Neural cell (in vitro differentiated cells): ENCODE measurements around the gene DGKZ. TPM values are rescaled to one million over a fixed set of nuclear protein-coding genes. Genes with fewer than 3 reads are reported as not detected.
A peak's percentile ranks its signal among the peaks of the same experiment; 100 is the strongest.

Experiments used
- H2AFZ ChIP-seq: fragments of 200-600, 300-800 bp; sonication (generic), shearing (Covaris generic); 2 replicates; pipeline ENCODE4 v1.6.0; 2014; ENCODE audit warnings: low read depth, mild to moderate bottlenecking, antibody characterized with exemption, low read length, moderate library complexity
- H3F3A ChIP-seq: fragments of 200-600 bp; shearing (Covaris generic); 2 replicates; pipeline ENCODE4 v1.6.1; 2016; ENCODE audit warnings: mild to moderate bottlenecking, moderate library complexity, mixed read lengths, antibody characterized with exemption, low read length; ENCODE audit not compliant: insufficient read depth, poor library complexity, severe bottlenecking
- H3K27ac ChIP-seq: fragments of 200-600, 300-800 bp; sonication (generic), shearing (Covaris generic); 2 replicates; pipeline ENCODE4 v1.5.1; 2014; ENCODE audit warnings: mild to moderate bottlenecking, low read length, moderate library complexity
- H3K27me3 ChIP-seq: fragments of 300-800, 200-600 bp; sonication (generic), shearing (Covaris generic); 2 replicates; pipeline ENCODE4 v1.6.0; 2014; ENCODE audit warnings: mild to moderate bottlenecking, low read depth, low read length, moderate library complexity; ENCODE audit not compliant: insufficient read depth
- H3K36me3 ChIP-seq: fragments of 300-800, 200-600 bp; sonication (generic), shearing (Covaris generic); 2 replicates; pipeline ENCODE4 v1.5.1; 2014; ENCODE audit warnings: mild to moderate bottlenecking, antibody characterized with exemption, low read length, moderate library complexity; ENCODE audit not compliant: insufficient read depth
- H3K4me2 ChIP-seq: fragments of 300-800, 200-600 bp; sonication (generic), shearing (Covaris generic); 2 replicates; pipeline ENCODE4 v1.6.0; 2014; ENCODE audit warnings: mild to moderate bottlenecking, low read length
- H3K4me3 ChIP-seq: fragments of 300-800, 200-600 bp; sonication (generic), shearing (Covaris generic); 2 replicates; pipeline ENCODE4 v1.5.1; 2014; ENCODE audit warnings: mild to moderate bottlenecking, low read length, moderate library complexity
- H3K79me2 ChIP-seq: fragments of 200-600 bp; shearing (Covaris generic); replicated peaks from 2 replicates; pipeline ENCODE4 v1.6.0; 2014; ENCODE audit warnings: mild to moderate bottlenecking, low read length, moderate library complexity; ENCODE audit not compliant: insufficient read depth
- H3K9ac ChIP-seq: fragments of 300-800, 200-600 bp; sonication (generic), shearing (Covaris generic); 2 replicates; pipeline ENCODE4 v1.6.1; 2016; ENCODE audit warnings: mild to moderate bottlenecking, low read length, mixed read lengths
- H3K9me2 ChIP-seq: fragments of 200-600 bp; shearing (Covaris generic); 2 replicates; pipeline ENCODE4 v1.6.1; 2016; ENCODE audit warnings: mild to moderate bottlenecking, low read length, mixed read lengths; ENCODE audit not compliant: insufficient read depth
- H3K9me3 ChIP-seq: fragments of 200-600, 300-800 bp; sonication (generic), shearing (Covaris generic); 2 replicates; pipeline ENCODE4 v1.6.1; 2016; ENCODE audit warnings: mild to moderate bottlenecking, mixed run types, low read length, moderate library complexity, mixed read lengths
- H4K20me1 ChIP-seq: fragments of 200-600 bp; shearing (Covaris generic); 2 replicates; pipeline ENCODE4 v1.6.1; 2016; ENCODE audit warnings: mild to moderate bottlenecking, mixed run types; ENCODE audit not compliant: insufficient read depth
- CTCF ChIP-seq: fragments of 450-650 bp; IDR thresholded peaks from 2 replicates; pipeline ENCODE4 v1.5.1; 2014; ENCODE audit warnings: antibody characterized with exemption, mild to moderate bottlenecking, moderate library complexity; ENCODE audit not compliant: poor library complexity, severe bottlenecking
- EP300 ChIP-seq: fragments of 450-650 bp; conservative IDR thresholded peaks from 2 replicates; pipeline ENCODE4 v1.6.1; 2014; ENCODE audit warnings: antibody characterized with exemption, mild to moderate bottlenecking, moderate library complexity; ENCODE audit not compliant: poor library complexity, severe bottlenecking
- EZH2 ChIP-seq: fragments of 200-600, 300-800 bp; shearing (Covaris generic), sonication (generic); IDR thresholded peaks from 2 replicates; pipeline ENCODE4 v1.6.1; 2014; ENCODE audit warnings: antibody characterized with exemption, low read length, borderline replicate concordance, mild to moderate bottlenecking; ENCODE audit not compliant: insufficient read depth, poor library complexity, severe bottlenecking
- MXI1 ChIP-seq: fragments of 450-650 bp; conservative IDR thresholded peaks from 2 replicates; pipeline ENCODE4 v1.6.1; 2014; ENCODE audit warnings: antibody characterized with exemption, mild to moderate bottlenecking; ENCODE audit not compliant: poor library complexity, severe bottlenecking
- POLR2AphosphoS5 ChIP-seq: IDR thresholded peaks from 2 replicates; pipeline ENCODE4 v1.6.1; 2012
- RAD21 ChIP-seq: fragments of 450-650 bp; conservative IDR thresholded peaks from 2 replicates; pipeline ENCODE4 v1.6.1; 2014; ENCODE audit warnings: antibody characterized with exemption, mild to moderate bottlenecking, moderate library complexity
- SMC3 ChIP-seq: fragments of 450-650 bp; conservative IDR thresholded peaks from 2 replicates; pipeline ENCODE4 v1.6.1; 2014; ENCODE audit warnings: antibody characterized with exemption, mild to moderate bottlenecking, moderate library complexity; ENCODE audit not compliant: poor library complexity
- TAF1 ChIP-seq: IDR thresholded peaks from 2 replicates; pipeline ENCODE4 v1.6.1; 2012; ENCODE audit warnings: low read depth
- polyA plus RNA-seq: library from polyadenylated mRNA; depleted of rRNA; stranded (reverse); fragments of >200 nt; gene quantifications from 2 replicates; pipeline ENCODE4 v1.2.3, GENCODE V29; 2014
- TF ChIP-seq, protein P1 (sequence below): IDR thresholded peaks from 2 replicates; pipeline ENCODE4 v1.6.1; 2012; ENCODE audit warnings: borderline replicate concordance

DGKZ gene
- polyA plus RNA-seq, 1 donor from 2014 or later = 55.7 TPM

- peaks cover 20% of the 10 kb centered on the region for H3K27me3 ChIP-seq
- no peaks in the 10 kb centered on the region for H3F3A ChIP-seq
- no peaks in the 10 kb centered on the region for H3K9me2 ChIP-seq
- no peaks in the 10 kb centered on the region for H3K36me3 ChIP-seq
- H4K20me1 ChIP-seq = no peaks in the 10 kb centered on the region
- no peak overlapping the region for H3K9ac ChIP-seq
- no peak overlapping the region for H3K4me3 ChIP-seq
- H3K27ac ChIP-seq = no peak overlapping the region
- no peak overlapping the region for H2AFZ ChIP-seq
- no peak overlapping the region for H3K4me2 ChIP-seq
- no peaks in the 10 kb centered on the region for H3K9me3 ChIP-seq
- TF ChIP-seq POLR2AphosphoS5 = no peak
- TF ChIP-seq MXI1 = no peak
- no peak for TF ChIP-seq CTCF
- TF ChIP-seq EZH2 = no peak
- no peak for TF ChIP-seq EP300
- TF ChIP-seq RAD21 = no peak
- TF ChIP-seq TAF1 = no peak
- TF ChIP-seq SMC3 = no peak
- TF ChIP-seq, protein P1, sequence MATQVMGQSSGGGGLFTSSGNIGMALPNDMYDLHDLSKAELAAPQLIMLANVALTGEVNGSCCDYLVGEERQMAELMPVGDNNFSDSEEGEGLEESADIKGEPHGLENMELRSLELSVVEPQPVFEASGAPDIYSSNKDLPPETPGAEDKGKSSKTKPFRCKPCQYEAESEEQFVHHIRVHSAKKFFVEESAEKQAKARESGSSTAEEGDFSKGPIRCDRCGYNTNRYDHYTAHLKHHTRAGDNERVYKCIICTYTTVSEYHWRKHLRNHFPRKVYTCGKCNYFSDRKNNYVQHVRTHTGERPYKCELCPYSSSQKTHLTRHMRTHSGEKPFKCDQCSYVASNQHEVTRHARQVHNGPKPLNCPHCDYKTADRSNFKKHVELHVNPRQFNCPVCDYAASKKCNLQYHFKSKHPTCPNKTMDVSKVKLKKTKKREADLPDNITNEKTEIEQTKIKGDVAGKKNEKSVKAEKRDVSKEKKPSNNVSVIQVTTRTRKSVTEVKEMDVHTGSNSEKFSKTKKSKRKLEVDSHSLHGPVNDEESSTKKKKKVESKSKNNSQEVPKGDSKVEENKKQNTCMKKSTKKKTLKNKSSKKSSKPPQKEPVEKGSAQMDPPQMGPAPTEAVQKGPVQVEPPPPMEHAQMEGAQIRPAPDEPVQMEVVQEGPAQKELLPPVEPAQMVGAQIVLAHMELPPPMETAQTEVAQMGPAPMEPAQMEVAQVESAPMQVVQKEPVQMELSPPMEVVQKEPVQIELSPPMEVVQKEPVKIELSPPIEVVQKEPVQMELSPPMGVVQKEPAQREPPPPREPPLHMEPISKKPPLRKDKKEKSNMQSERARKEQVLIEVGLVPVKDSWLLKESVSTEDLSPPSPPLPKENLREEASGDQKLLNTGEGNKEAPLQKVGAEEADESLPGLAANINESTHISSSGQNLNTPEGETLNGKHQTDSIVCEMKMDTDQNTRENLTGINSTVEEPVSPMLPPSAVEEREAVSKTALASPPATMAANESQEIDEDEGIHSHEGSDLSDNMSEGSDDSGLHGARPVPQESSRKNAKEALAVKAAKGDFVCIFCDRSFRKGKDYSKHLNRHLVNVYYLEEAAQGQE = no peak
- H3K79me2 ChIP-seq = peaks cover 5% of the 10 kb centered on the region
Measured at GRCh38 chr11:46331282-46331984, 15.8 kb upstream of the DGKZ start.

- H3K9ac ChIP-seq = peak overlapping the region; percentile 72
- TF ChIP-seq TAF1 = no peak
- TF ChIP-seq, protein P1 = no peak
- TF ChIP-seq EZH2 = no peak
- no peak for TF ChIP-seq SMC3
- TF ChIP-seq POLR2AphosphoS5 = no peak
- TF ChIP-seq MXI1 = no peak
- TF ChIP-seq RAD21 = no peak
- no peak for TF ChIP-seq EP300
- no peak for TF ChIP-seq CTCF
- H4K20me1 ChIP-seq = no peaks in the 10 kb centered on the region
- H3K36me3 ChIP-seq = no peaks in the 10 kb centered on the region
- H3K9me2 ChIP-seq = no peaks in the 10 kb centered on the region
- H3K4me2 ChIP-seq = peak overlapping the region; percentile 69
- H3F3A ChIP-seq = no peaks in the 10 kb centered on the region
- peak overlapping the region; percentile 79 for H3K4me3 ChIP-seq
- no peaks in the 10 kb centered on the region for H3K9me3 ChIP-seq
- H2AFZ ChIP-seq = no peak overlapping the region
- H3K79me2 ChIP-seq = peaks cover 5% of the 10 kb centered on the region
- peaks cover 20% of the 10 kb centered on the region for H3K27me3 ChIP-seq
- H3K27ac ChIP-seq = no peak overlapping the region
Measured at GRCh38 chr11:46332093-46332567, 15.1 kb upstream of the DGKZ start.
